Neural cell (in vitro differentiated cells): ENCODE results near the gene SEC61B. TPM values are rescaled to one million over a fixed set of nuclear protein-coding genes. Genes with fewer than 3 reads are reported as not detected.

Experiments used
- H2AFZ ChIP-seq: fragments of 200-600, 300-800 bp; sonication (generic), shearing (Covaris generic); 2 replicates; pipeline ENCODE4 v1.6.0; 2014; ENCODE audit warnings: low read depth, mild to moderate bottlenecking, antibody characterized with exemption, low read length, moderate library complexity
- H3F3A ChIP-seq: fragments of 200-600 bp; shearing (Covaris generic); 2 replicates; pipeline ENCODE4 v1.6.1; 2016; ENCODE audit warnings: mild to moderate bottlenecking, moderate library complexity, mixed read lengths, antibody characterized with exemption, low read length; ENCODE audit not compliant: insufficient read depth, poor library complexity, severe bottlenecking
- H3K27ac ChIP-seq: fragments of 200-600, 300-800 bp; sonication (generic), shearing (Covaris generic); 2 replicates; pipeline ENCODE4 v1.5.1; 2014; ENCODE audit warnings: mild to moderate bottlenecking, low read length, moderate library complexity
- H3K27me3 ChIP-seq: fragments of 300-800, 200-600 bp; sonication (generic), shearing (Covaris generic); 2 replicates; pipeline ENCODE4 v1.6.0; 2014; ENCODE audit warnings: mild to moderate bottlenecking, low read depth, low read length, moderate library complexity; ENCODE audit not compliant: insufficient read depth
- H3K36me3 ChIP-seq: fragments of 300-800, 200-600 bp; sonication (generic), shearing (Covaris generic); 2 replicates; pipeline ENCODE4 v1.5.1; 2014; ENCODE audit warnings: mild to moderate bottlenecking, antibody characterized with exemption, low read length, moderate library complexity; ENCODE audit not compliant: insufficient read depth
- H3K4me2 ChIP-seq: fragments of 300-800, 200-600 bp; sonication (generic), shearing (Covaris generic); 2 replicates; pipeline ENCODE4 v1.6.0; 2014; ENCODE audit warnings: mild to moderate bottlenecking, low read length
- H3K4me3 ChIP-seq: fragments of 300-800, 200-600 bp; sonication (generic), shearing (Covaris generic); 2 replicates; pipeline ENCODE4 v1.5.1; 2014; ENCODE audit warnings: mild to moderate bottlenecking, low read length, moderate library complexity
- H3K79me2 ChIP-seq: fragments of 200-600 bp; shearing (Covaris generic); replicated peaks from 2 replicates; pipeline ENCODE4 v1.6.0; 2014; ENCODE audit warnings: mild to moderate bottlenecking, low read length, moderate library complexity; ENCODE audit not compliant: insufficient read depth
- H3K9ac ChIP-seq: fragments of 300-800, 200-600 bp; sonication (generic), shearing (Covaris generic); 2 replicates; pipeline ENCODE4 v1.6.1; 2016; ENCODE audit warnings: mild to moderate bottlenecking, low read length, mixed read lengths
- H3K9me2 ChIP-seq: fragments of 200-600 bp; shearing (Covaris generic); 2 replicates; pipeline ENCODE4 v1.6.1; 2016; ENCODE audit warnings: mild to moderate bottlenecking, low read length, mixed read lengths; ENCODE audit not compliant: insufficient read depth
- H3K9me3 ChIP-seq: fragments of 200-600, 300-800 bp; sonication (generic), shearing (Covaris generic); 2 replicates; pipeline ENCODE4 v1.6.1; 2016; ENCODE audit warnings: mild to moderate bottlenecking, mixed run types, low read length, moderate library complexity, mixed read lengths
- H4K20me1 ChIP-seq: fragments of 200-600 bp; shearing (Covaris generic); 2 replicates; pipeline ENCODE4 v1.6.1; 2016; ENCODE audit warnings: mild to moderate bottlenecking, mixed run types; ENCODE audit not compliant: insufficient read depth
- EP300 ChIP-seq: fragments of 450-650 bp; conservative IDR thresholded peaks from 2 replicates; pipeline ENCODE4 v1.6.1; 2014; ENCODE audit warnings: antibody characterized with exemption, mild to moderate bottlenecking, moderate library complexity; ENCODE audit not compliant: poor library complexity, severe bottlenecking
- EZH2 ChIP-seq: fragments of 200-600, 300-800 bp; shearing (Covaris generic), sonication (generic); IDR thresholded peaks from 2 replicates; pipeline ENCODE4 v1.6.1; 2014; ENCODE audit warnings: antibody characterized with exemption, low read length, borderline replicate concordance, mild to moderate bottlenecking; ENCODE audit not compliant: insufficient read depth, poor library complexity, severe bottlenecking
- MXI1 ChIP-seq: fragments of 450-650 bp; conservative IDR thresholded peaks from 2 replicates; pipeline ENCODE4 v1.6.1; 2014; ENCODE audit warnings: antibody characterized with exemption, mild to moderate bottlenecking; ENCODE audit not compliant: poor library complexity, severe bottlenecking
- POLR2AphosphoS5 ChIP-seq: IDR thresholded peaks from 2 replicates; pipeline ENCODE4 v1.6.1; 2012
- RAD21 ChIP-seq: fragments of 450-650 bp; conservative IDR thresholded peaks from 2 replicates; pipeline ENCODE4 v1.6.1; 2014; ENCODE audit warnings: antibody characterized with exemption, mild to moderate bottlenecking, moderate library complexity
- SMC3 ChIP-seq: fragments of 450-650 bp; conservative IDR thresholded peaks from 2 replicates; pipeline ENCODE4 v1.6.1; 2014; ENCODE audit warnings: antibody characterized with exemption, mild to moderate bottlenecking, moderate library complexity; ENCODE audit not compliant: poor library complexity
- TAF1 ChIP-seq: IDR thresholded peaks from 2 replicates; pipeline ENCODE4 v1.6.1; 2012; ENCODE audit warnings: low read depth
- polyA plus RNA-seq: library from polyadenylated mRNA; depleted of rRNA; stranded (reverse); fragments of >200 nt; gene quantifications from 2 replicates; pipeline ENCODE4 v1.2.3, GENCODE V29; 2014
- TF ChIP-seq, protein P1 (sequence below): fragments of 450-650 bp; IDR thresholded peaks from 2 replicates; pipeline ENCODE4 v1.5.1; 2014; ENCODE audit warnings: antibody characterized with exemption, mild to moderate bottlenecking, moderate library complexity; ENCODE audit not compliant: poor library complexity, severe bottlenecking
- TF ChIP-seq, protein P2 (sequence below): IDR thresholded peaks from 2 replicates; pipeline ENCODE4 v1.6.1; 2012; ENCODE audit warnings: borderline replicate concordance

The SEC61B gene
- polyA plus RNA-seq, 1 donor from 2014 or later: 203 TPM

DNA sequence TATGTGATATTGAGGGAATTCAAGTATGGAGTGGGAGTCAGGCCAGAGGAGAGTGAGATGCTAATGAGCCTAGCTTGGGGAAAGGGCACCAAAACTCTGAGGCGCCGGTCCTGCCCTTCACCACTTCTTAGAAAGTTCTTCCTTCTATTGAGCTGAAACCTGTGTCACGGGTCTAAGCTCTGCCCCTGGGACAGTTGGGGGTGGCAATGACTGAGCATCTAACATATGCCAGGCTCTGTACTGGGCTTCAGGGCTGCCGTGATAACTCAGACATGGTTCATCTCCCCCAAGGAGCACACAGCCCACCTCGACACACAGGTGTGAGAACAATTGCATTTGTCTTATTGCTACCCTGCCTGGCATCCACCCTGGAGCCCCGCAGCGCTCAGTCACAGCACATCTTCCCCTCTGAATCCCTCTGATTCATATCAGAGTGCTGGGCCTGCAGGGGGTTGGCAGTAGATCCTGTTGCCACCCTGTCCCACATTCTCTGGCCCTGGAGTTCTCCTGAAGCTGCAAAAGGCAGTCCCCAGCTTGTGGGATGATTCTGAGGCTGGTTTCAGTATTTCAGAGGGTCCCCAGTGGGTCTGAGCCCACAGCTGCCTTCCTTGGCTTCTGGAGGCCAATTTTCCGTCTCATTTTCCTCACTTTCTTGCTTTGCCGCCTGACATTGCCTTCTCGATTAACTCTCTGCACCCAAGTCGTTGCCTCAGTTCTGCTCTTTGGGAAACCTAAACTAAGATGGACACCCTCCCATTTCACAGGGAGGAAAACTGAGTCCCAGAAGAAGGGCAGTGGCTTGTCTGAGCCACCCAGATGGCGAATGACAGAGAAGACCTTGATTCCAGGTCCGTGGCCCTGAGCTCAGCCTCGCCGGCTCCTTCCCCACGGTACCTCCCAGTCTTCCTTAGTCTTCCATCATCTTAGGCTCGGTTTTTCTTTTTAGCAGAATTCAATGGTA is 42.9 kb upstream of the SEC61B start:
- Histone ChIP-seq H3K4me2 (no peak overlapping the region), H3K27me3 (no peaks in the 10 kb centered on the region), H3K9me2 (no peaks in the 10 kb centered on the region), H3K27ac (no peak overlapping the region), H3K79me2 (no peaks in the 10 kb centered on the region), H4K20me1 (no peaks in the 10 kb centered on the region), H3F3A (no peaks in the 10 kb centered on the region), H3K36me3 (no peaks in the 10 kb centered on the region), H3K9ac (no peak overlapping the region), H2AFZ (no peak overlapping the region), H3K9me3 (no peaks in the 10 kb centered on the region), H3K4me3 (no peak overlapping the region)
- TF ChIP-seq, protein P1, sequence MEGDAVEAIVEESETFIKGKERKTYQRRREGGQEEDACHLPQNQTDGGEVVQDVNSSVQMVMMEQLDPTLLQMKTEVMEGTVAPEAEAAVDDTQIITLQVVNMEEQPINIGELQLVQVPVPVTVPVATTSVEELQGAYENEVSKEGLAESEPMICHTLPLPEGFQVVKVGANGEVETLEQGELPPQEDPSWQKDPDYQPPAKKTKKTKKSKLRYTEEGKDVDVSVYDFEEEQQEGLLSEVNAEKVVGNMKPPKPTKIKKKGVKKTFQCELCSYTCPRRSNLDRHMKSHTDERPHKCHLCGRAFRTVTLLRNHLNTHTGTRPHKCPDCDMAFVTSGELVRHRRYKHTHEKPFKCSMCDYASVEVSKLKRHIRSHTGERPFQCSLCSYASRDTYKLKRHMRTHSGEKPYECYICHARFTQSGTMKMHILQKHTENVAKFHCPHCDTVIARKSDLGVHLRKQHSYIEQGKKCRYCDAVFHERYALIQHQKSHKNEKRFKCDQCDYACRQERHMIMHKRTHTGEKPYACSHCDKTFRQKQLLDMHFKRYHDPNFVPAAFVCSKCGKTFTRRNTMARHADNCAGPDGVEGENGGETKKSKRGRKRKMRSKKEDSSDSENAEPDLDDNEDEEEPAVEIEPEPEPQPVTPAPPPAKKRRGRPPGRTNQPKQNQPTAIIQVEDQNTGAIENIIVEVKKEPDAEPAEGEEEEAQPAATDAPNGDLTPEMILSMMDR: no peak
- TF ChIP-seq, protein P2, sequence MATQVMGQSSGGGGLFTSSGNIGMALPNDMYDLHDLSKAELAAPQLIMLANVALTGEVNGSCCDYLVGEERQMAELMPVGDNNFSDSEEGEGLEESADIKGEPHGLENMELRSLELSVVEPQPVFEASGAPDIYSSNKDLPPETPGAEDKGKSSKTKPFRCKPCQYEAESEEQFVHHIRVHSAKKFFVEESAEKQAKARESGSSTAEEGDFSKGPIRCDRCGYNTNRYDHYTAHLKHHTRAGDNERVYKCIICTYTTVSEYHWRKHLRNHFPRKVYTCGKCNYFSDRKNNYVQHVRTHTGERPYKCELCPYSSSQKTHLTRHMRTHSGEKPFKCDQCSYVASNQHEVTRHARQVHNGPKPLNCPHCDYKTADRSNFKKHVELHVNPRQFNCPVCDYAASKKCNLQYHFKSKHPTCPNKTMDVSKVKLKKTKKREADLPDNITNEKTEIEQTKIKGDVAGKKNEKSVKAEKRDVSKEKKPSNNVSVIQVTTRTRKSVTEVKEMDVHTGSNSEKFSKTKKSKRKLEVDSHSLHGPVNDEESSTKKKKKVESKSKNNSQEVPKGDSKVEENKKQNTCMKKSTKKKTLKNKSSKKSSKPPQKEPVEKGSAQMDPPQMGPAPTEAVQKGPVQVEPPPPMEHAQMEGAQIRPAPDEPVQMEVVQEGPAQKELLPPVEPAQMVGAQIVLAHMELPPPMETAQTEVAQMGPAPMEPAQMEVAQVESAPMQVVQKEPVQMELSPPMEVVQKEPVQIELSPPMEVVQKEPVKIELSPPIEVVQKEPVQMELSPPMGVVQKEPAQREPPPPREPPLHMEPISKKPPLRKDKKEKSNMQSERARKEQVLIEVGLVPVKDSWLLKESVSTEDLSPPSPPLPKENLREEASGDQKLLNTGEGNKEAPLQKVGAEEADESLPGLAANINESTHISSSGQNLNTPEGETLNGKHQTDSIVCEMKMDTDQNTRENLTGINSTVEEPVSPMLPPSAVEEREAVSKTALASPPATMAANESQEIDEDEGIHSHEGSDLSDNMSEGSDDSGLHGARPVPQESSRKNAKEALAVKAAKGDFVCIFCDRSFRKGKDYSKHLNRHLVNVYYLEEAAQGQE: no peak
- no peak for TF ChIP-seq TAF1
- no peak for TF ChIP-seq POLR2AphosphoS5
- TF ChIP-seq EZH2: no peak
- no peak for TF ChIP-seq MXI1
- no peak for TF ChIP-seq EP300
- no peak for TF ChIP-seq RAD21
- no peak for TF ChIP-seq SMC3

DNA sequence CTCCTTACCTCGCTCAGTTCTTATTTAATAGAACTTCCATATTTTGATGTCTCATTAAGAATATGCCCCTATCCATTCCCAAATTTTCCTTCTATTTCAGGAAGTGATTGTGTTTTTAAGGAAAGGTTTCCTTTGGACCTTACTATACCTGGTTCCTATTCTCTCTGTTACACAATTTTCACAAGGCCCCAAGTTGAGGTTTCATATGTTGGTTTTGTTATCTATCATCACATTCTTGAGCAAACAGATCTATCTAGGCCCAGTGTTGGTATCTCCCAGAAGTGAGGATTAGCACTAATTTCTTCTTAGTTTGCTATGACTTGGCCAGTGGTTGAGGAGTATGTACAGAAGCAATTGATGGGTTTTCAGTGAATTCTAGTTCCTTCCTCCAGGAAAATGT is 41.9 kb upstream of the SEC61B start:
- Histone ChIP-seq H2AFZ (no peak overlapping the region), H3K9ac (no peak overlapping the region), H4K20me1 (no peaks in the 10 kb centered on the region), H3K9me3 (no peaks in the 10 kb centered on the region), H3K4me2 (no peak overlapping the region), H3K27me3 (no peaks in the 10 kb centered on the region), H3K79me2 (no peaks in the 10 kb centered on the region), H3K27ac (no peak overlapping the region), H3F3A (no peaks in the 10 kb centered on the region), H3K9me2 (no peaks in the 10 kb centered on the region), H3K36me3 (no peaks in the 10 kb centered on the region), H3K4me3 (no peak overlapping the region)
- TF ChIP-seq MXI1 (no peak), TAF1 (no peak), RAD21 (no peak), POLR2AphosphoS5 (no peak), EP300 (no peak), EZH2 (no peak), SMC3 (no peak)
- TF ChIP-seq, protein P1: no peak
- TF ChIP-seq, protein P2: no peak
